GM18951 (cell line): ENCODE results near the gene HSF2.
"Not testable (repeated sequence)": the region's sequence is repeated elsewhere in the genome, so short reads cannot be mapped to it uniquely, and the experiment has no call there.

ENCODE experiments used
- POLR2A ChIP-seq: IDR thresholded peaks from 4 replicates; pipeline ENCODE4 v1.6.1; 2011; ENCODE audit warnings: mild to moderate bottlenecking; ENCODE audit not compliant: insufficient read length, insufficient read depth; ENCODE audit errors: extremely low read depth
- in situ Hi-C: fragments of 300-500 bp; cut with MboI; formaldehyde crosslinking; loops from one replicate; pipeline ENCODE4 v1.12.0; 2022; ENCODE audit warnings: low sequenced_read_pairs, mixed read lengths, inconsistent platforms; ENCODE audit not compliant: unreplicated experiment

The HSF2 gene

GRCh38 chr6:122454673-122455072 lies 55.2 kb downstream of the HSF2 start:
- TF ChIP-seq POLR2A: no peak
- in situ Hi-C loops: no loop called here

GRCh38 chr6:122455116-122455515 lies 55.7 kb downstream of the HSF2 start:
- in situ Hi-C loops: not testable (repeated sequence)

GRCh38 chr6:122458087-122458486 lies 58.6 kb downstream of the HSF2 start:
- in situ Hi-C loops: no loop called here
- no peak for TF ChIP-seq POLR2A

- TF ChIP-seq POLR2A: no peak
- in situ Hi-C loops: no loop called here
These were observed 59.8 kb downstream of the HSF2 start for GRCh38 chr6:122459240-122459639.

GRCh38 chr6:122459865-122460416 lies 60.5 kb downstream of the HSF2 start:
- in situ Hi-C loops: not testable (repeated sequence)

- TF ChIP-seq POLR2A: no peak
- in situ Hi-C loops: no loop called here
These were observed 62.4 kb downstream of the HSF2 start for GRCh38 chr6:122461885-122462284.

- TF ChIP-seq POLR2A: peak; percentile 83
- in situ Hi-C loops: no loop called here
These were observed 71.9 kb downstream of the HSF2 start, which contains the start of gene SERINC1 for GRCh38 chr6:122471107-122472021. SERINC1 (minus strand) TSS chr6:122471807; CDS start chr6:122471737, 70 bp downstream.

GRCh38 chr6:122472022-122472340 lies 72.5 kb downstream of the HSF2 start:
- TF ChIP-seq POLR2A: no peak
- in situ Hi-C loops: no loop called here

- TF ChIP-seq POLR2A: no peak
- in situ Hi-C loops: no loop called here
These were observed 76.7 kb downstream of the HSF2 start for GRCh38 chr6:122476131-122476530.

GRCh38 chr6:122482750-122483080 lies 83.3 kb downstream of the HSF2 start:
- no peak for TF ChIP-seq POLR2A
- in situ Hi-C loops: no loop called here
